Esophagus mucosa (tissue), 1 donor: ENCODE results near the gene TMEM114. TPM values are rescaled to one million over a fixed set of nuclear protein-coding genes. Genes with fewer than 3 reads are reported as not detected.
"Not testable (repeated sequence)": the region's sequence is repeated elsewhere in the genome, so short reads cannot be mapped to it uniquely, and the experiment has no call there.

ENCODE experiments used
- ATAC-seq: fragments of 200-7000 bp; cut with Tn5 transposase; one replicate; pipeline ENCODE4 v1.9.1; 2020
- total RNA-seq: library from RNA; stranded (reverse); gene quantifications from one replicate; pipeline ENCODE4 v1.2.4, GENCODE V29; 2023
- donor health status: DM: yes; HTN: yes; CAD: no.

The TMEM114 gene
- total RNA-seq, 1 donor from 2014 or later: not detected

DNA sequence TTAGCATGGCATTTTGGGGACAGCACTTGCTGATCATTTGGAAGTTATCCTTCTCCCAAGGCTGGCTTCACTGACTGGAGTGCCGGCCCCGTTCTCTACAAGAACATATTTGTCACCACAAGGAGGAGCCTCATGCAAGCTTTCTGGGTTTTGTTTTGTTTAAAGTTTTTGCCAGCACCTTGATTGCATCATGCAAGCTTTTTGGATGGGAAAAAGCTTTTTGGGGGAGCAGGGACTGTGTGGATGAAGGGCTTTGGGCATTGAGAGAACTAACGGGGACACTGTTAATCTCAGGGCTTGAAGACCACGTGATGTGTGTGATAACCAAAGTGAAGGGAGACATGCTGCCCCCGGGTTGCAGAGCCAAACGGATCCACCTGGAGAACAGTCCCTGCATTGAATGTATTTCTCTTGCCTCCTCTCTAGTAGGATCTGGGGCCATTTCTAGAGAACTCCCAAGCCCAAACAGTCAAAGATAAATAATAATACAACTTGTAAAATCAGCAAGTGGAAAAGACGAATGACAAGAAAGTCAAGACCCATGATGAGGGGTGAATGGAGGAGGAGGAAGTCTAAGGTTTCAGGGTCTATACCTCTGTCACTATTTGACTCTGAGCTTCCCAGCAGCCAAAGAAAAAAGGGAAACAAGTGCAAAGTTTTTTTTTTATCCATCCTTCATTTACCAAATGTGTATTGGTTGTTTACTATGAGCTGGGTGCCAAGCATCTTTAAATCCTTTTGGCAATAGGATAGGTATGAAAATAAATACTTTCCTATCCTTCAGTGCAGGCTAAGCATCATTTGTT, 17.2 kb downstream of the TMEM114 start:
- ATAC-seq: peak; percentile 27

DNA sequence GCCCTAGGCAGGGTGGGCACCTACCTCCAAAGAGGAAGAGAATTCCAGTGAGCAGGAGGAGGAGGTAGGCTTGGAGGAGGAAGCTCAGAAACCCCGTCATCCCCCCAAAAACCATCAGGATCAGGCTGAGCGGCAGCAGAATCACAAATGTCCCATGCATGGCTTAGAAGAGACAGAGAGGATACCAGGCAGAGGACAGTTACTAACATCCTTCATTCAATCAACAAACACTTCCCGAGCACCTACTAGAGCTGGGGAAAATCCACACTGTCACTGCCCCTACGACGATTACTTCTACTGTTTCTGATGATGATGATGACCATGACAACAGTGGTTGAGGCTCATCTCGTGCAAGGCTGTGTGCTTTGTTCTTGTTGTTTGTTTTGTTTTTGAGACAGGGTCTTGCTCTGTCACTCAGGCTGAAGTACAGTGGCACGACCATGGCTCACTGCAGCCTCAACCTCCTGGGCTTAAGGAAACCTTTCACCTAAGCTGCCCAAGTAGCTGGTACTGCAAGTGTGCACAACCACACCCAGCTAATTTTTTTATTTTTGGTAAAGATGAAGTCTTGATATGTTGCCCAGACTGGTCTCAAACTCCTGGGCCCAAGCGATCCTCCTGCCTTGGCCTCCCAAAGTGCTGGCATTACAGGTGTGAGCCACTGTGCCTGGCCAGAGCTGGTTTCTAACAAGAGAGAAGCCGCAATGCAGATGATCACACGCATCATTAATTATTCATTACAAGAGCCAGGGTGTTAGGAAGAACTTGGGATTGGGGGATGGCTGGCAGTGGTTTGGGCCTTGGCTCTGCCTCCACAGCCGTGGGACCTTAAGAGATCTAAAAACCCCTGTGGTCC, 18.0 kb downstream of the TMEM114 start:
- ATAC-seq: no peak

DNA sequence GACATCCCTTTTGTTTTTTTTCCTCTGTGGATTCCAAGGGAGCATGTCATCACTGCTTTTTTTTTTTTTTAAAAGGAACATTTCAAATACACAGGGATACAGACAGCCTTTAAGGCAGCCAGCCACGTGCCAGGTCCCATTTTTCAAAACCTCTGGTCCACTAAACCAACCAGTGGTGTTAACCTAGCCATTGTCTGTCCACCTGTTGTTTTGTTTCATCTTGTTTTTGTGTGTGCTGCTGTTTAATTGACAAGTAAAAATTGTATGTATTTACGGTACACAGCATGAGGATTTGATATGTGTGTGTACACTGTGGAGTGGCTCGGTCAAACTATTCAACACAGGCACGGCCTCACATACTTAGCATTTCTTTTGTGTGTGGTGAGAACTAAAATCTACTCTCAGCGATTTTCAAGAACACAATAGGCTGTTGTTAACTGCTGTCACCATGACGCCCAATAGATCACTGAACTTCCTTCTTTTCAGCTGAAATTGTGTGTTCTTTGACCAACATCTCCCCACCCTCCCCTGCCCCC, 19.2 kb downstream of the TMEM114 start:
- no peak for ATAC-seq

DNA sequence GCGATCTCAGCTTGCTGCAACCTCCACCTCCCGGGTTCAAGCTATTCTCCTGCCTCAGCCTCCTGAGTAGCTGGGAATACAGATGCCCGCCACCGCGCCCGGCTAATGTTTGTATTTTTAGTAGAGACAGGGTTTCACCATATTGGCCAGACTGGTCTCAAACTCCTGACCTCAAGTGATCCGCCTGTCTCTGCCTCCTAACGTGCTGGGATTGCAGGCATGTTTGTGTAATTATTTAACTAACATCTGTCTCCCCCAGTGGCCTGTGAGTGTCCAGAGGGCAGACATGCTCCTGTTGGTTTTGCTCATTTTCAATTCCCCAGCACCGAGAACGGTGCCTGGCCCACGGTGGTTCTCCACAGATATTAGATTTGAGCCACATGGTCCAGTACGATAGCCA, 19.9 kb downstream of the TMEM114 start:
- not testable (repeated sequence) for ATAC-seq

DNA sequence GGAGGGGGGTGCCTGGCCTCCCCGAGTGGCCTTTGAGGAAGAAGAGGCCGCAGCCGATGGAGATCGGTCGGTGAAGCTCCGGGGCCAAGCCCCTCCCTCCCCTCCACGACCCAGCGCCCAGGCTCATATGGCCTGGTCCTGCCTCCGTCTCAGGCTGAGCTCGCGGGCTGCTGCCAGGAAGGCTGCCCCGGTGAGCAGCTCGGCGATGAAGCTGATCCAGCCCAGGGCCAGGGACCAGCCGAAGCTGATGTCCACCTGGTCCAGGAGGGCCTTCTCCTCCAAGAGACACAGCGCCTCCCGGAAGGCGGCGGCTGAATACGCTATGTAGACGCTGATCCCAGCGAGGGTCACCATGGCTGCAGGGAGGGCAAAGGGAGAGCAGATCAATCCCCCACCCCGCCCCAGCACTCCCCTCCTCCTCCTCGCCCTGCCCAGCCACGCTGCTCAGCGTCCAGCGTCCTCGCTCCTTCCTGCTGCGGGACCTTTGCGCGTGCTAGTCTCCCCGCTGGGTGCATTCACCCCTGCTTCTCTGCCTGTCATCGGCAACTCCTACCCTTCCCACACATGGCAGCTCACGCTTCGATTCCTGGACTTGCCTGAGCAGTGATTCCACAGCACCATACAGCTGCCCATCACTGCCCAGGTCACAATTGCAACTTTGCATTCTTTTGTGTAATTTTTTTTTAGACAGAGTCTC, 20.5 kb downstream of the TMEM114 start:
- no peak for ATAC-seq

DNA sequence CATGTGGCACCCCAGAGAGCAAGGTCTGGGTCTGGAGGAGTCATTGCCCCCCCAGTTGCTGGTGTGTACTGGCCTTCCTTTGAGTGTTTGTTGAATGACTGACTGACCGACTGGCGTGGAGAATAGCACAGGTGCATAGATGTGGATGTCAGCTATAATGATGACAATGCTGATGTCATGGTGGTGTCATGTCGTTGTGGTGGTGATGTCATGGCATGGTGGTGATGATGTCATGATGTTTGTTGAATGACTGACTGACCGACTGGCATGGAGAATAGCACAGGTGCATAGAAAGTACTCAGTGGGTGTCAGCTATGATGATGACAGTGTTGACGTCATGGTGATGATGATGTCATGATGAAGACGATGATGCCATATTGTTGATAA, 22.1 kb downstream of the TMEM114 start:
- no peak for ATAC-seq

DNA sequence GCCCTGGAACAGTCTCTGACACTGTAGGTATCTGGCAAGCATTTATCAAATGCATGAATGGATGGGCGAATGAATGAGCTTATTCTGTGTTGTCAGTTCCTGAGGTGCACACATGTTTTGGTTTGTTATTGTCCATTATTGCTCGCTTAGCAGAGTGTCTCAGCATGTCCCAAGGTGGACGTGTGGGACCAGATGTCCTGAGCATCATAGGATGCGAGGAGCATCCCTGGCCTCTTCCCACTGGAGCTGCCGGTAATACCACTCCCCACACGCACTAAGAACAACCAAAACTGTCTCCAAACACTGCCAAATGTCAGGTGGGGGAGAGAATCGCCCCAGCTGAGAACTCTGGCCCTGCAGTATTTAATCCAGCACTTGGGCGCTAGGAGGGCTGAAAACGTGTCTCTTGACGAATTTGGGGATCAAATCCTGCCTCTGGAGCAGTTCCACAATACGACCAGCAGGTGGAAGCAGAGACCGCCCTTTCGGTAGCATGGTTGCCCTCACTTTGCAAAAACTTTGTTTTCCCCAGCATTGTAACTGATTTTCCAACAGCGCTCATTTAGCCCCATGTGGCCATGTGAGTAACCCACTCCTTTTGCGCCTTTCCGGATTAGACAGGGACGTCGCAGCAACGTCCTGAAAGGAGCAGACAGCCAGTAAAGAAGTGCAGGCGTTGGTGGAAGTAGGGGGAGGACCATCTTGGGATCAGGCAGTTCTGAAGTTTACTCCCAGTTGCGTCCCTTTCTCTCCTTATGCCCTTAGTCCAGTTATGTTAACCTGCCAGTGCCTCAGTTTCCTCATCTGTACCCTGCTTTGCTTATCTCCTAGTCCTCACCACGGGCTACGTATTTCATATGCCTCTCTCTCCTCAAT, 22.7 kb downstream of the TMEM114 start:
- ATAC-seq: peak; percentile 94

DNA sequence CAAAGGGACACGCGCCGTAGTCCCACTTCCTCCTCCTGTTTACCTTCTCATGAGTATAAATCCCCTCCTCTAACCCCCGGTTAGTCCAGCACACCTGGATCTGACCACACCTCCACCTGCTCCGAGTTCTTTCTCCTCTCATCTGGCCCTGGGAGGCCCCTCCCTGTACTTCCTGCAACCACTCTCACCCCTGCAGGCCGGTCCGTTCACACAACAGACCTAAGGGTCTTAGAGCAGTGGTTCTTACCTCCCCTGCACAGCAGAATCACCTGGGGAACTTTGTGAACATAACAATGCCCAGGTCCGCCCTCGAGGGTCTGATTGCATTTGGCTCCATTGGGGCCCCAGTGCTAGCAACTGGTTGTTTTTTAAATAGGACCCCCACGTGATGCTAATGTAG, 24.8 kb downstream of the TMEM114 start:
- ATAC-seq: no peak

DNA sequence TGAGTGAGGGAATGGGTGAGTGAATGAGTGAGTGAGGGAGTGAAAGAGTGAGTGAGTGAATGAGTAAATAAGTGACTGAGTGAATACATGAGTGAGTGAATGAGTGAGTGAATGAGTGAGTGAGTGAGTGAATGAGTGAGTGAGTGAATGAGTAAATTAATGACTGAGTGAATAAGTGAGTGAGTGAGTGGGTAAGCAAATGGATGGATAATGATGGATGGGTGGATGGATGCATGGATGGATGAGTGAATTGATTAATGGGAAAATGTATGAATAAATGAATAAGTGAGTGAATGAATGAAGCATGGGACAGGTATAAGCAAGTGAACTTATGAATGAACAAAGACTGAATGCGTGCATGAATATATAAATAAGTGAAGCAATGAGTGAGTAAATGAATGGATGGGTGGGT, 25.4 kb downstream of the TMEM114 start:
- ATAC-seq: no peak

DNA sequence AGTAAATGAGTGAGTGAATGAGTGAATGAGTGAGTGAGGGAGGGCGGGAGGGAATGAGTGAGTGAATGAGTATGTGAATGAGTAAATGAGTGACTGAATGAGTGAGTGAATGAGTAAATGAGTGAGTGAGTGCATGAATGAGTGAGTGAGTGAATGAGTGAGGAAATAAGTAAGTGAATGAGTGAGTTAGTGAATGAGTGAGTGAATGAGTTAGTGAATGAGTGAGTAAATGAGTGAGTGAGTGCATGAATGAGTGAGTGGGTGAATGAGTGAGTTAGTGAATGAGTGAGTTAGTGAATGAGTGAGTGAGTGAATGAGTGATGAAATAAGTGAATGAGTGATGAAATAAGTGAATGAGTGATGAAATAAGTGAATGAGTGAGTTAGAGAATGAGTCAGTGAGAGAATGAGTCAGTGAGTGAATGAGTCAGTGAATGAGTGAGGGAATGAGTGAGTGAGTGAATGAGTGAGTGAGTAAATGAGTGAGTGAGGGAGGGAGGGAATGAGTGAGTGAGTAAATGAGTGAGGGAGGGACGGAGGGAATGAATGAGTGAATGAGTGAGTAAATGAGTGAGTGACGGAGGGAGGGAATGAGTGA, 26.3 kb downstream of the TMEM114 start:
- not testable (repeated sequence) for ATAC-seq

DNA sequence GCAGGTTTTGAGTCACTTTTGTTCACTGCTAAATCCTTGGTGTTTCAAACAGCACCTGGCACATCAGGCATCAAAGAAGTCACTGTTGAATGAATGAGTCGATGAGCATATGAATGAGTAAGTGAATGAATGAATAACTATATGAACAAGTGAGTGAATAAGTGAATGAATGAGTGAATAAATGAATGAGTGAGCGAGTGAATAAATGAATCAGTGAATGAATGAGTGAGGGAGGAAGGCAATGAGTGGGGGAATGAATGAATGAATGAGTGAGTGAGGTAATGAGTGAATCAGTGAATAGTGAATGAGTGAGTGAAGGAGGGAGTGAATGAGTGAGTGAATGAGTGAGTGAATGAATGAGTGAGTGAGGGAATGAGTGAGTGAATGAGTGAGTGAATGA, 28.8 kb downstream of the TMEM114 start:
- no peak for ATAC-seq

DNA sequence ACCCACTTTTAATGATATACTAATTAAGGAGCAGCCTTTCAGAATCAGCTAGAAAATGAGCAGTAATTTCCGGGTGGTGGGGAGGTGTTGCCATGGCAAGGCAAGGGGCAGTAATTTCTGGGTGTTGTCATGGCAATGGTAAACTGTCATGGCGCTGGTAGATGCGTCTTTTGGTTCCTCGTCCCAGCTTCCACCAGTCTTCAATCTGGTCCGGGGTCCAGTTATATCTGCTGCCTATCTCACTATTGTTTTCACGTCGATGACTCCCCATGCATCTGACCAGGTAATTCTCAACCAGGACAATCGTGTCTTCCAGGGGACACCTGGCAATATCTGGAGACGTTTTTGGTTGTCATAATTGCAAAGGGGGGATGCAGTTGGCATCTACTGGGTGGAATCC, 34.9 kb downstream of the TMEM114 start:
- no peak for ATAC-seq

DNA sequence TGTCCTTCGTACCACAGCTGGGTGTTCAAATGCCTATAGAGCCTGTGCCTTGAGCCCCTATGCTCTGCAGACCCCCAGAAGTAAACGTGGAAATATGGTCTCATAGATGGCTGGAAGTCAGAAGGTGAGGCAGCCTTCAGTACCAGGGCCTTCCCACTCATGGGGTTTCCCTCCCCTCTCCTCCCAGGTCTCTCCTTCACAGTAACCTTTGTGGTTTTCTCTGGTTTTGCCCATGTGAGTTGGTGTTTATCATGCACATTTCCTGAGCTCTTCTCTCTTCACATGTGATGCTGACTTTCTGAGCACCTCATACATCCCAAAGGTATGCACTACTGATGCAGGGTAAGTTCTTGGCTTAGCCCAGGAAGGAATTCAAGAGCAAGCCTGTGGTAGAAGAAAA, 35.4 kb downstream of the TMEM114 start:
- ATAC-seq: no peak

DNA sequence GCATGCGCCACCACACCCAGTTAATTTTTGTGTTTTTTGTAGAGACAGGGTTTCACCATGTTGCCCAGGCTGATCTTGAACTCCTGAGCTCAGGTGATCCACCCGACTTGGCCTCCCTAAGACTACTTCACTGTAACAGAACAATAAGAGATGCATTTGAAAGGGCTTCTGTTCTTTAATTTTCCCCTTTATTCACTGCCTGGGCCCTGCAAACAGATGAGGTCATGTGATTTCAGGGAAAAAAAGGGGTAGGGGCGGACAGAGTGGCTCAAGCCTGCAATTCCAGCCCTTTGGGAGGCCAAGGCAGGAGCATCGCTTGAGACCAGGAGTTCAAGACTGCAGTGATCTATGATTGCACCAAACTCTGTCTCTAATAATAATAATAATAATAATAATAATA, 36.3 kb downstream of the TMEM114 start:
- ATAC-seq: no peak

DNA sequence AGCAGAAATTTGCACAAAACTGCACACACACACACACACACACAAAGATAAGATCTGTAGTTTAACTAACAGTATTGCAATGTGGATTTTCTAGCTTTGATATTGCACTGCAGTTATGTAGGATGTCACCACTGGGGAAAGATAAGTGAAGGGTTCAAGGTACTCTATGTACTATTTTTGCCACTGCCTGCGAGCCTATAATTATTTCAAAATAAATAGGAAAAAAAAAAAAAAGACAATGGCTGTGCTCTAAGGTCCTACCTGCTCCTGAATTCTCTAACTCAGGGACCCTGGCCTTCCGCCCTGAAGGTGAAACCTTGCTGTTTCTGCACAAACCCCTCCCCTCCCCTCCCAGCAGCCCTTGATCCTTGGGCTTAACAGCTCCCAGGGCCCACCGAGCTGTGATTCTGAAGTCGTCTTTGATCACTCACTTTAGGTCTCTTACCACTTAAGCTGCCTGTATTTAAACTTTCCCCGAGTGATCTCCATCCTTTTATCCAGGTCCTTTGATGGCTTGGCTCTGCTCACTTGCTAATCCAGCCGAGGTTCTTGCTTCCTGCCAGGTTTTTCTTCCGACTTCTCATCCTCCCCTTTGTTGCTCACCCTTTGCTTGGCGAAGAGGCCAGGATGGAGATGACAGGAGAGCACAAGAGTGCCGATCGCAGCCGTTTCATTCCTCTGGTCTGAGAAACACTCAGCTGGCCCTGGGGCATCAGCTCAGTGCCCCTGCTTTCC, 37.7 kb downstream of the TMEM114 start:
- ATAC-seq: no peak

DNA sequence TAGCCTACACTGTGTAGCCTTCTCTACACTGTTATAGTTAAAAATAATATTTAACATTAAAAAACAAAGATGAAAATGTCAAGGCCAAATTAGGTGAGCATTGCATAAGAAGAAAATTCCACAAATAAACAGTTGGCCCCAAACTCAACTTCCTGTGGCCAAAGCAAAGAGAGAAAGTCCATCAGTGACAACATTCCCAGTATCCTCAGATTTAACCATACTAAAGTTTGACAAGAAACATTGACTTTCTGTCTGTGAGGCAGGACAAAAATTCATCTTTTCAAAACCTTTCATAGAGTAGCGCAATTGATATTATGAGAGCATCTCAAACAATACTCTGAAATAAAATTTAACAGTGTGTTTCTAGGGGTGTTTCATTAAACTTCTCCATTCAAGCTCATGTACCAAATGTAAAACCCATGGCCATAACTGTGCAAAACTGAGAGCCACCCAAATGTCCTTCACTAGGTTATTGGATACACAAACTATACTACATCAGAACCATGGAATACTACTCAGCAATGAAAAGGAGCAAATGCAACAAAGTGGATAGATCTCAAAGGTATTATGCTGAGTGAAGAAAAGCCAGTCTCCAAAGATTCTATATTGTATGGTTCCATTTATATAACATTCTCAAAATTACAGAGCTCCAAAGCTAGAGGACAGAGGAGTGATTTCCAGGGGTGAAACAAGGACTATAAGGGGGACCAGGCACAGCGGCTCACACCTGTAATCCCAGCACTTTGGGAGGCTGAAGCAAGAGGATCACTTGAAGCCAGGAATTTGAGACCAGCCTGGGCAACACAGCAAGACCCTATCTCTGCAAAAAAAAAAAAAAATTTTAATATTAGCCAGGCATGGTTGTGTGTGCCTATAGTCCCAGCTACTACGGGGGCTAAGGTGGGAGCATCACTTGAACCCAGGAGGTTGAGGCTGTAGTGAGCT, 38.7 kb downstream of the TMEM114 start:
- no peak for ATAC-seq

DNA sequence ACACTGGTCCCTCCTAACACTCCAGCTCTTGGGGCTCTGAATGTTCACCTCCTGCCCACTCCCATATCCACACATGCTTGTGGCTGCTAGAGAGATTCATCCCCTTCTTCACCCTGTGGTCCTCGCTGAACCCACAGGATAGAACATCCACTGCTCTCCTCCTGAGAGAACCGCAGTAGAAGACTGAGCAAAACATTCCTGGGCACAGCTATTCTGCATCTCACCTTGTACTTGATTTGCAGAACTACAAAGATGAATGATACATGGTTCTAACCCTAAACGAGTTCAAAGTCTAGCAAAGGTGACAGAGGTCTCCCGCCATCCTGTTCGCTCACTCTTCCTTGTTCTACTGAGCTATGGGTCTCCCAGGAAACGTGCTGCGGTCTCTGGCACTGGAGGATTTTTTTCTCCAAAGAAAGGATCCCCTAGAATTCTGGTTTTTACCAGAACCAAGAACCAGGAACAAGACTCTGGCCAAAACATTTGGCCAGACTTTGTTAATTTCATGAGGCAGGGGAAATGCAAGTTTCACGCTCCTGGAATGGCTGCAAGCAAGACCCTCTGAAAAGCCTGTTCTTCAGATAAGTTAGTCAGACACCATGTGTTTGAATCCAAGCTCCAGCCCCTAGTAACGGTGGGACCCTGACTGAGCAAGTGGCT, 39.5 kb downstream of the TMEM114 start:
- ATAC-seq: no peak

DNA sequence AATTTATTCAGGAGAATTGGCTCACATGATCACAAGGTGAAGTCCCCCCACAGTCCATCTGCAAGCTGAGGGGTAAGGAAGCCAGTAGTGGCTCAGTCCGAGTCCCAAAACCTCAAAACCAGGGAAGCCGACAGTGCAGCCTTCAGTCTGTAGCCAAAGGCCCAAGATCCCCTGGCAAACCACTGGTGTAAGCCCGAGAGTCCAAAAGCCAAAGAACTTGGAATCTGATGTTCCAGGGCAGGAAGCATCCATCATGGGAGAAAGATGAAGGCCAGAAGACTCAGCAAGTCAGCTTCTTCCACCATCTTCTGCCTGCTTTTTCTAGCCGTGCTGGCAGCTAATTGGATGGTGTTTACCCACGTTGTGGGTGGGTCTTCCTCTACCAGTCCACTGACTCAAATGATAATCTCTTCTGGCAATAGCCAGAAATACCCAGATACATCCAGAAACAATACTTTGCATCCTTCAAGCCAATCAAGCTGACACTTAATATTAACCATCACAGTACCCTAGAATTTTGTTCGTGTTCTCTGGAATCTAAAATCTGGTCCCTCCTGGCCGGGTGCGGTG, 40.4 kb downstream of the TMEM114 start:
- no peak for ATAC-seq

DNA sequence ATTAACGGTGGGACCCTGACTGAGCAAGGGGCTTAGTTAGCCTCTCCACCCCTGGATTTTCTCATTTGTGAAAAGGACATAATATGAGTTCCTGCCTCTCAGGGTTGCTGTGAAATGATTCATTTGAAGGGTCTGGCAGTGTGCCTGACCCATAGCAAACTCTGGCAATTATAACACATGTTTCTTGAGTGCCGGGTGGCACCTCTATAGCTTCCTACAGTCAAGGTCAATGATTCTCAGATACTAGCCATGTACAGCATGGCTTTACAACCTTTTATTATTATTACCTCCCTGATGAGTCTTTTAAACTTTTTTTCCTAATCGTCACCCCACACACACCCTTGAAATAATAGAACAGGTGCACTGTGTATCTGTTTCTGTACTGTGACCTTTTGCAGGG, 42.1 kb downstream of the TMEM114 start:
- ATAC-seq: no peak
